ENCODE measurements around the gene DTNB.

The DTNB gene

GRCh38 chr2:25596516-25597244 lies 76.7 kb downstream of the DTNB start:
- no peak overlapping the region for H3K4me3 ChIP-seq (replicated peaks in 1 of 2; ENCODE audit: low read depth in 2 of 2, low read length in 2 of 2)
- no peak for TF ChIP-seq CTCF (IDR thresholded peaks at IDR 0.05; ENCODE audit: low read depth, low read length)
- DNase-seq (ENCODE audit: low read depth in 2 of 2): no peak

GRCh38 chr2:25595393-25595792 lies 78.0 kb downstream of the DTNB start:
- no peak for DNase-seq (ENCODE audit: low read depth in 2 of 2)
- H3K4me3 ChIP-seq (replicated peaks in 1 of 2; ENCODE audit: low read depth in 2 of 2, low read length in 2 of 2): no peak overlapping the region
- no peak for TF ChIP-seq CTCF (IDR thresholded peaks at IDR 0.05; ENCODE audit: low read depth, low read length)

- DNase-seq (ENCODE audit: low read depth in 2 of 2): no peak
- H3K4me3 ChIP-seq (replicated peaks in 1 of 2; ENCODE audit: low read depth in 2 of 2, low read length in 2 of 2): no peak overlapping the region
- no peak for TF ChIP-seq CTCF (IDR thresholded peaks at IDR 0.05; ENCODE audit: low read depth, low read length)
Observed at GRCh38 chr2:25594991-25595390, 78.4 kb downstream of the DTNB start.

- no peak for DNase-seq (ENCODE audit: low read depth in 2 of 2)
- no peak overlapping the region for H3K4me3 ChIP-seq (replicated peaks in 1 of 2; ENCODE audit: low read depth in 2 of 2, low read length in 2 of 2)
- no peak for TF ChIP-seq CTCF (IDR thresholded peaks at IDR 0.05; ENCODE audit: low read depth, low read length)
Observed at GRCh38 chr2:25592766-25593292, 80.5 kb downstream of the DTNB start.

GRCh38 chr2:25590921-25591505 lies 82.4 kb downstream of the DTNB start:
- TF ChIP-seq CTCF (IDR thresholded peaks at IDR 0.05; ENCODE audit: low read depth, low read length): no peak
- DNase-seq (ENCODE audit: low read depth in 2 of 2): no peak
- no peak overlapping the region for H3K4me3 ChIP-seq (replicated peaks in 1 of 2; ENCODE audit: low read depth in 2 of 2, low read length in 2 of 2)

GRCh38 chr2:25589676-25590205 lies 83.6 kb downstream of the DTNB start:
- DNase-seq (ENCODE audit: low read depth in 2 of 2): no peak
- H3K4me3 ChIP-seq (replicated peaks in 1 of 2; ENCODE audit: low read depth in 2 of 2, low read length in 2 of 2): no peak overlapping the region
- no peak for TF ChIP-seq CTCF (IDR thresholded peaks at IDR 0.05; ENCODE audit: low read depth, low read length)

Data from cardiac fibroblast (primary cell).